ENCODE measurements around the gene HLA-DOA.

The HLA-DOA gene

GRCh38 chr6:32962213-32962826 lies 47.1 kb downstream of the HLA-DOA start:
- no peak for DNase-seq (ENCODE audit: low read depth)
- TF ChIP-seq CTCF (IDR thresholded peaks at IDR 0.05; ENCODE audit: insufficient read depth, low read depth, low read length, missing control alignments) = no peak
- no peak overlapping the region for H3K4me3 ChIP-seq (ENCODE audit: low read length)

GRCh38 chr6:32960563-32960962 lies 48.8 kb downstream of the HLA-DOA start:
- no peak for TF ChIP-seq CTCF (IDR thresholded peaks at IDR 0.05; ENCODE audit: insufficient read depth, low read depth, low read length, missing control alignments)
- H3K4me3 ChIP-seq (ENCODE audit: low read length) = no peak overlapping the region
- DNase-seq (ENCODE audit: low read depth) = no peak

GRCh38 chr6:32956176-32956575 lies 53.2 kb downstream of the HLA-DOA start:
- TF ChIP-seq CTCF (IDR thresholded peaks at IDR 0.05; ENCODE audit: insufficient read depth, low read depth, low read length, missing control alignments) = no peak
- H3K4me3 ChIP-seq (ENCODE audit: low read length) = no peak overlapping the region
- DNase-seq (ENCODE audit: low read depth) = no peak

- peak; percentile 54 for DNase-seq (ENCODE audit: low read depth)
- H3K4me3 ChIP-seq (ENCODE audit: low read length) = no peak overlapping the region
- peak; percentile 49 for TF ChIP-seq CTCF (IDR thresholded peaks at IDR 0.05; ENCODE audit: insufficient read depth, low read depth, low read length, missing control alignments)
These were observed 54.2 kb downstream of the HLA-DOA start for GRCh38 chr6:32954986-32955802.

- no peak for DNase-seq (ENCODE audit: low read depth)
- TF ChIP-seq CTCF (IDR thresholded peaks at IDR 0.05; ENCODE audit: insufficient read depth, low read depth, low read length, missing control alignments) = no peak
- no peak overlapping the region for H3K4me3 ChIP-seq (ENCODE audit: low read length)
These were observed 55.1 kb downstream of the HLA-DOA start for GRCh38 chr6:32954267-32954666.
